Ishikawa (cell line): ENCODE results near the gene COMMD7.

ENCODE experiments used
- CEBPB ChIP-seq: IDR thresholded peaks from 2 replicates; pipeline ENCODE4 v1.6.1; 2012
- CREB1 ChIP-seq: IDR thresholded peaks from 2 replicates; pipeline ENCODE4 v1.6.1; 2012; ENCODE audit warnings: low read depth
- EGR1 ChIP-seq: IDR thresholded peaks from 2 replicates; pipeline ENCODE4 v1.6.1; 2012
- EP300 ChIP-seq: IDR thresholded peaks from 2 replicates; pipeline ENCODE4 v1.6.1; 2012; ENCODE audit warnings: borderline replicate concordance
- FOXM1 ChIP-seq: IDR thresholded peaks from 2 replicates; pipeline ENCODE4 v1.6.1; 2012; ENCODE audit warnings: low read depth, borderline replicate concordance
- NFIC ChIP-seq: IDR thresholded peaks from 2 replicates; pipeline ENCODE4 v1.6.1; 2012
- RAD21 ChIP-seq: IDR thresholded peaks from 2 replicates; pipeline ENCODE4 v1.6.1; 2012; ENCODE audit warnings: low read depth
- REST ChIP-seq: IDR thresholded peaks from 2 replicates; pipeline ENCODE4 v1.6.1; 2012; ENCODE audit warnings: low read depth, mild to moderate bottlenecking
- TAF1 ChIP-seq: IDR thresholded peaks from 2 replicates; pipeline ENCODE4 v1.6.1; 2012; ENCODE audit warnings: low read depth, mild to moderate bottlenecking
- TCF12 ChIP-seq: IDR thresholded peaks from 2 replicates; pipeline ENCODE4 v1.6.1; 2012; ENCODE audit warnings: low read depth
- YY1 ChIP-seq: IDR thresholded peaks from 2 replicates; pipeline ENCODE4 v1.6.1; 2012; ENCODE audit warnings: low read depth
- ZBTB7A ChIP-seq: IDR thresholded peaks from 2 replicates; pipeline ENCODE4 v1.6.1; 2012; ENCODE audit warnings: low read depth
- TF ChIP-seq, protein P1 (sequence below): IDR thresholded peaks from 2 replicates; pipeline ENCODE4 v1.6.1; 2012
- TF ChIP-seq, protein P2 (sequence below): IDR thresholded peaks from 2 replicates; pipeline ENCODE4 v1.6.1; 2012

DNA sequence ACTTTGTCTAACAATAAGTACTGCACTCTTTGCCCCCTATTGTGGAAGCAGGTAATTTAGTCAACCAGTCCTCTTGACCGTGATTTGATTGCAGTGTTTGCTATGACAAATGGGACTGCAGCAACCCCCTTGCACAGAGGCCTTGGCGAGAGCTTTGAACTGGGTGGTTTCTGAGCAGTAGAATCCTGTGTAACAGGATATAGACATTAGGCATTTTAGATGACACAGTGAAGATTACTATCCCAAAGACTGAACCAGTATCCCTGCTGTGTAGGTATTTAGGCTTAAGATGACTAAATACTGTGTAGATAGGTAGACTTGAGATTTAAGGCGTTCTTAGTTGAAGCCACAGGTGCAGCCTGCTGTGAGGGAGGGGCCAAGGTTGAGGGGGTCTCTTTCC lies 28.8 kb upstream of the COMMD7 start:
- no peak for TF ChIP-seq EP300
- no peak for TF ChIP-seq CEBPB
- TF ChIP-seq, protein P1, sequence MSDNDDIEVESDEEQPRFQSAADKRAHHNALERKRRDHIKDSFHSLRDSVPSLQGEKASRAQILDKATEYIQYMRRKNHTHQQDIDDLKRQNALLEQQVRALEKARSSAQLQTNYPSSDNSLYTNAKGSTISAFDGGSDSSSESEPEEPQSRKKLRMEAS: no peak
- TF ChIP-seq NFIC: no peak
- TF ChIP-seq YY1: no peak
- no peak for TF ChIP-seq CREB1
- TF ChIP-seq RAD21: no peak
- no peak for TF ChIP-seq REST
- no peak for TF ChIP-seq TAF1
- TF ChIP-seq EGR1: no peak
- no peak for TF ChIP-seq TCF12
- no peak for TF ChIP-seq FOXM1
- no peak for TF ChIP-seq ZBTB7A
- TF ChIP-seq, protein P2, sequence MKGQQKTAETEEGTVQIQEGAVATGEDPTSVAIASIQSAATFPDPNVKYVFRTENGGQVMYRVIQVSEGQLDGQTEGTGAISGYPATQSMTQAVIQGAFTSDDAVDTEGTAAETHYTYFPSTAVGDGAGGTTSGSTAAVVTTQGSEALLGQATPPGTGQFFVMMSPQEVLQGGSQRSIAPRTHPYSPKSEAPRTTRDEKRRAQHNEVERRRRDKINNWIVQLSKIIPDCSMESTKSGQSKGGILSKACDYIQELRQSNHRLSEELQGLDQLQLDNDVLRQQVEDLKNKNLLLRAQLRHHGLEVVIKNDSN: no peak
